ENCODE measurements around the gene FTO.

Gene FTO

GRCh38 chr16:53779186-53779585, 75.2 kb downstream of the FTO start:
- Histone ChIP-seq H3K79me2 (ENCODE audit: insufficient read depth, low read length) (no peaks in the 10 kb centered on the region), H3F3A (ENCODE audit: insufficient read depth) (no peaks in the 10 kb centered on the region), H3K9me3 (ENCODE audit: insufficient read depth, low read length) (no peaks in the 10 kb centered on the region), H4K20me1 (ENCODE audit: low read depth, low read length) (peaks cover 3% of the 10 kb centered on the region; the same call in 1 of the 2 replicates), H3K9me2 (replicated peaks; ENCODE audit: insufficient read depth, low read length) (no peaks in the 10 kb centered on the region), H3K4me2 (ENCODE audit: low read depth, low read length, poor library complexity, severe bottlenecking) (no peak overlapping the region), H3K27me3 (ENCODE audit: low read length) (no peaks in the 10 kb centered on the region), H2AFZ (ENCODE audit: low read depth, low read length, severe bottlenecking) (no peak overlapping the region), H3K9ac (ENCODE audit: low read length) (no peak overlapping the region), H3K27ac (ENCODE audit: low read depth, low read length) (no peak overlapping the region), H3K36me3 (ENCODE audit: low read length) (no peaks in the 10 kb centered on the region), H3K4me3 (ENCODE audit: insufficient read depth, low read length, poor library complexity, severe bottlenecking) (no peak overlapping the region)
- no peak for TF ChIP-seq EZH2phosphoT487 (conservative IDR thresholded peaks at IDR 0.05; ENCODE audit: low read length)
- no peak for TF ChIP-seq CTCF (IDR thresholded peaks at IDR 0.05; ENCODE audit: insufficient read depth, low read length, poor library complexity, severe bottlenecking)

- Histone ChIP-seq H3K36me3 (ENCODE audit: low read length) (no peaks in the 10 kb centered on the region), H3K9me2 (replicated peaks; ENCODE audit: insufficient read depth, low read length) (no peaks in the 10 kb centered on the region), H3K27ac (ENCODE audit: low read depth, low read length) (no peak overlapping the region), H2AFZ (ENCODE audit: low read depth, low read length, severe bottlenecking) (no peak overlapping the region), H3K9ac (ENCODE audit: low read length) (no peak overlapping the region), H3K4me2 (ENCODE audit: low read depth, low read length, poor library complexity, severe bottlenecking) (no peak overlapping the region), H3K9me3 (ENCODE audit: insufficient read depth, low read length) (no peaks in the 10 kb centered on the region), H4K20me1 (ENCODE audit: low read depth, low read length) (peaks cover 3% of the 10 kb centered on the region; the same call in 1 of the 2 replicates), H3K4me3 (ENCODE audit: insufficient read depth, low read length, poor library complexity, severe bottlenecking) (no peak overlapping the region), H3F3A (ENCODE audit: insufficient read depth) (no peaks in the 10 kb centered on the region), H3K27me3 (ENCODE audit: low read length) (no peaks in the 10 kb centered on the region), H3K79me2 (ENCODE audit: insufficient read depth, low read length) (no peaks in the 10 kb centered on the region)
- TF ChIP-seq CTCF (IDR thresholded peaks at IDR 0.05; ENCODE audit: insufficient read depth, low read length, poor library complexity, severe bottlenecking), result no peak
- no peak for TF ChIP-seq EZH2phosphoT487 (conservative IDR thresholded peaks at IDR 0.05; ENCODE audit: low read length)
These were observed 76.1 kb downstream of the FTO start for GRCh38 chr16:53780051-53780450.

- TF ChIP-seq EZH2phosphoT487 (conservative IDR thresholded peaks at IDR 0.05; ENCODE audit: low read length) (no peak), CTCF (IDR thresholded peaks at IDR 0.05; ENCODE audit: insufficient read depth, low read length, poor library complexity, severe bottlenecking) (no peak)
- H3K79me2 ChIP-seq (ENCODE audit: insufficient read depth, low read length), result no peaks in the 10 kb centered on the region
- H3K9ac ChIP-seq (ENCODE audit: low read length), result no peak overlapping the region
- H4K20me1 ChIP-seq (ENCODE audit: low read depth, low read length), result 0 out of 2 replicates have a peak, but pooled peaks cover 3% of the 10 kb centered on the region
- no peaks in the 10 kb centered on the region for H3F3A ChIP-seq (ENCODE audit: insufficient read depth)
- no peak overlapping the region for H2AFZ ChIP-seq (ENCODE audit: low read depth, low read length, severe bottlenecking)
- H3K4me3 ChIP-seq (ENCODE audit: insufficient read depth, low read length, poor library complexity, severe bottlenecking), result no peak overlapping the region
- H3K4me2 ChIP-seq (ENCODE audit: low read depth, low read length, poor library complexity, severe bottlenecking), result no peak overlapping the region
- H3K9me2 ChIP-seq (replicated peaks; ENCODE audit: insufficient read depth, low read length), result no peaks in the 10 kb centered on the region
- no peaks in the 10 kb centered on the region for H3K9me3 ChIP-seq (ENCODE audit: insufficient read depth, low read length)
- no peak overlapping the region for H3K27ac ChIP-seq (ENCODE audit: low read depth, low read length)
- no peaks in the 10 kb centered on the region for H3K36me3 ChIP-seq (ENCODE audit: low read length)
- no peaks in the 10 kb centered on the region for H3K27me3 ChIP-seq (ENCODE audit: low read length)
These were observed 77.2 kb downstream of the FTO start for GRCh38 chr16:53781023-53781605.
